IPS-18c (cell line): ENCODE measurements around the gene OSBPL10.

Experiments used
- H3K4me3 ChIP-seq: 2 replicates; pipeline ENCODE4 v1.7.0; 2013; ENCODE audit warnings: low read depth, mild to moderate bottlenecking, low read length, moderate library complexity; ENCODE audit not compliant: insufficient read depth
- H3K9me3 ChIP-seq: one replicate; pipeline ENCODE4 v1.6.1; 2013; ENCODE audit warnings: mild to moderate bottlenecking, low read length, moderate library complexity; ENCODE audit not compliant: control insufficient read depth, insufficient read depth

Gene OSBPL10

DNA sequence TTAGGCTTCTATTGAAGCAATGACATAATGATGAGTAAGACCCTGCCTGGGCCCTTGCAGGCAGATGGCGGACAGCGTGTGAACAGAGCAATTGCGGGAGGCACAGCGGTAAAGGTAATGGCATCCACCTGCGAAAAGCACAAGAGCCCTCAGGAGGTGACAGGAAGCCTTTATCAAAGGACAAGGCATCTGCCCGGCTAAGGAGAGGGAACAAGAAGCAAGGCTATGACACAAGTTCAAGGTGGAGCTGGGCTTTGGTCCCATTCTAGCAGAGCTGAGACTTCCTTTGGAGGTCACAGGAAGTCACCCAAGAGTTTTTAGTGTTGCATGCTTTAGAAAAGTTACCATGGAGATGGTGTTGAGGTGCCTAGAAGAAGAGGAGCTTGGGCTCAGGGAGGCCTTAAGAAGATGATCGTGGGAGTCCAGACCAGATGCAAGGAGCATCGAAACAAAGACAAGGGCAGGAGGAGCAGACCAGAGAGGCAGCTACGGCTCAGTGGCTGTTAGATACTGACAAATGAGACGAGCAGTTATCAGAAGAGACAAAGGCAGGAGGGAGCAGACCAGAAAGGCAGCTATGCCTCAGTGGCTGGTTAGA, 34.5 kb downstream of the OSBPL10 start:
- Histone ChIP-seq H3K4me3 (no peak overlapping the region), H3K9me3 (no peaks in the 10 kb centered on the region)

DNA sequence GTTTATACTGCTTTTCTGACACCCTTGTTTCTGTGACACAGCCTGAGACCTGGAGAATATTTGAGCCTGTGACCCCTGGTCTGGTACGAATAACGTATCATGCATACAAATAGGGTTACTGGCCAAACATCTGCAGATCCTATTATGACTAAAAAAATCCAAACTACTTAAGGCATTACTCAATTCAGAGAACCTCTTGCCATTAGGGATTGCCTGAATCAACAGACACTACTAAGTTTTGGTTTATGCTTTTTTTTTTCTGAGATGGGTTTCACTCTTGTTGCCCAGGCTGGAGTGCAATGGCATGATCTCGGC, 35.4 kb downstream of the OSBPL10 start:
- H3K9me3 ChIP-seq = no peaks in the 10 kb centered on the region
- no peak overlapping the region for H3K4me3 ChIP-seq

DNA sequence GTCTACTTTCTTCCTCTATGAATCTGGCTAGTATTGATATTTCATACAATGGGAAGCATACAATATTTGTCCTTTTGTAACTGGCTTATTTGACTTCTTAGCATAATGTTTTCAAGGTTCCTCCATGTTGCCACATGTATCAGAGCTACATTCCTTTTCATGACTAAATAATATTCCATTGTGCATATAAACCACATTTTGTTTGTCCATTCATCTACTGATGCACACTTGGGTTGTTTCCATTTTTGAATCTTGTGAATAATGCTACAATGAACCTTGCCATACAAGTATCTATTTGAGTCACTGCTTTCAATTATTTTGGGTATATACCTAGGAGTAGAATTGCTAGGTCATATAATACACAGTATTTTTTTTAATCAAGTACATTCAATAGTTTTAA, 38.0 kb downstream of the OSBPL10 start:
- H3K4me3 ChIP-seq = no peak overlapping the region
- no peaks in the 10 kb centered on the region for H3K9me3 ChIP-seq

DNA sequence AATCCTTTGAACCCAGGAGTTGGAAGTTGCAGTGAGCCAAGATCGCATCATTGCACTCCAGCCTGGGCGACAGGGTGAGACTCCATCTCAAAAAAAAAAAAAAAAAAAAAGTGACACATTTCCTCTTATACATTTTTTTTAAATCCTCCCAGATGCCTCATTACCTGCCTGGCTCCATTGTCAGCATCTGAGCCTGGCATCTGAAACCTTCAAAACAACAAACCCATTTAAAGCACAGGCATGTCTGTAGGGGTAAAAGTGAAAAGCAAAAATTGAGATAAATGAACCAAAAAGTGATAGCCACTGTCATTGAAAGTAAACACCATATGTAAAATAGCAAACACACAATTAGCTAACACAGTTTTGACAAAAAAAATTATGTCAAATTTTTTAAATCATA, 38.6 kb downstream of the OSBPL10 start:
- no peak overlapping the region for H3K4me3 ChIP-seq
- no peaks in the 10 kb centered on the region for H3K9me3 ChIP-seq

DNA sequence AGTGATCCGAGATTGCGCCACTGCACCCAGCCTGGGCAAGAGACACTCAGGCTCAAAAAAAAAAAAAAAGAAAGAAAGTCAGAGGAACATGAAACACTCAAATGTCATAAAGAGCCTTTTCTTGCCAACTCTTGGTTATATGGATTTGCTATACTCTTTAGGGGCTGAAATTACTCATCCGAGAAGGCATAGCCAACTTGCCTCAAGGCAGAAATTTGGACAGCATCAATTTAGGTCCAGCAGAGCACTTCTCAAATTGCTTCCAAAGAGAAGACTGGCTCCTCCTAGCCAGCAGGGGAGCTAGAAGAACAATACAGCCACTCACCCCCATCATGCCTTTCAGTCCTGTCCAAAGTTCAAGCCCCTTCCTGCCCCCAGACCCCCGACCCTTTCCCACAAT, 43.8 kb downstream of the OSBPL10 start:
- no peaks in the 10 kb centered on the region for H3K9me3 ChIP-seq
- no peak overlapping the region for H3K4me3 ChIP-seq

DNA sequence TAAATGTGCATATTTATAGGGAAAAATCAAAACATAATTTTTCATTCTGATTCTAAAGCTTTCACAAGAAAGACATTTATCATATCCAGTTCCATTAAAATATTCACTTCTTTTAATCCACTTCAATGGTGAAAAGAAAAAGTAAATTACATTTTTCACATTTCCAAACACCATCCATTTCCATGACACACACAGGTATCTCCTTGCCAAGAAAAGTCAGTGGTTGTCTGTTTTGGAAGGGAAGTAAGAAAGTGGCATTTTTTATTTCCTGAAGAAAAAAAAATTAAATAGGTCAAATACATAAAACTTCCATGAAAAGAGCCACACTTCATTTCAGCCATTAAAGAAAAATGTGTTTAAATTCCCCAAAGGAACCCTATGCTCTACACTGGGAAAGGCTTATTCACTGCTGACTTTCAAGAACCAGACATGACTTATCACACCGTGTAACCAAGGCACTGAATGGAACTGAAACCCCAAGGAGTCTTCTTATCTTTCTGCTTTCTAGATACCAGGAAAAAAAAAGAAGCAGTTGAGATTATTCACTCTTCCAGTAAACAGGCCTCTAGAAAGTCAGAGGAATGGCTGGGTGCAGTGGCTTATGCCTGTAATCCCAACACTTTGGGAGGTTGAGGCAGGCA, 44.5 kb downstream of the OSBPL10 start:
- H3K4me3 ChIP-seq = no peak overlapping the region
- H3K9me3 ChIP-seq = no peaks in the 10 kb centered on the region

DNA sequence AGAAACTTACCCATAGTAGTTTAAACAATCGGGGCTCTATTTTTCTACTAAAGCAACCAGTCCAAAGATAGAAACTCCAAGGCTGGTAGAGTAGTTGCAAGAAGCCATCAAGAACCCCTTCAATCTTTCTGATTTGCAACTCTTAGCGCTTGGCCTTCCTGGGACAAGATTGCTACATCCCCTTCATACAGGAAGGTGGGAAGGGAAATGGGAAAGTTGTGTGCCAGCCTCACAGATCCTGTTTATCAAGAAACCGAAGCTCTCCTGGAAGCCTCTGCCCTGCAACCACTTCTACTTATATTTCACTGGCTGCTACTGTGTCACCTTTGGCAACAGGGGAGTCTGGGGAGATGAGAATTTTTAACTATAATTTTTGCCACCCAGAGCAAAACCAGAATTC, 46.2 kb downstream of the OSBPL10 start:
- no peaks in the 10 kb centered on the region for H3K9me3 ChIP-seq
- no peak overlapping the region for H3K4me3 ChIP-seq

DNA sequence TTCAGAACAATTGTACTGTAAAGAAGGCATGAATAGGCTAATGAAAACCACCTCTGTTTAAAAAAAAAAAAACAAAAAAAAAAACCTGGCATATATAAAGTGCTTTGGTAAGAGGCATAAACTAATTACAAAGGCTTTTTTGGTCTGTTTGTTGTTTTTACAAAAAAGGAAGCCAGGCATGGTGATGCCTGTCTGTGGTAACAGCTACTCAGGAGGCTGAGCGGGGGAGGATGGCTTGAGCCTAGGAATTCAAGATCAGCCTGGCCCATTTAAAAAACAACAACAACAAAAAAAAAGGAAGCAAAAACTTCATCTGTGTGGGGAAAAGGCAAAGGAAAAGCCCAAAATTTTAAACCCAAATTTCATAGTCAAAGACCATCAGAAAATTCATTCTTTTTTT, 47.0 kb downstream of the OSBPL10 start:
- H3K4me3 ChIP-seq = no peak overlapping the region
- H3K9me3 ChIP-seq = no peaks in the 10 kb centered on the region

DNA sequence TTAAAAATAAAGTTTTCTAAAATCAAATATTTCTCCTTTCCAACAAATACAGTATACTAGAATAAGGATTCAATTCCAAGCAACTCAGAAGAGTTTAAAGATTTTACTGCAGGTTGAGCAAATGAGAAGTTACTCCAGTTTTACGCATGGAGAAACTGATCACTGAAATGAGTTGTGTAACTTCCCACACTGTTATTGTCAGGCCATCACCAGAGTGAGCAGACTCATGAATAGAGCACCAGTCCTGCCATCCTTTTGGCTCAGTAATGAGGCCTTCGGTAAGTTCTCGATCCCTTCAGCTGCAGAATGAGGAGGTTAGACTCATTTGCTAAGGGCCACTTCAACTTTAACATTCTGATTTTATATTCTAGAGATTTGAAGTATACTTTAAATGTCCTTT, 48.1 kb downstream of the OSBPL10 start:
- Histone ChIP-seq H3K9me3 (no peaks in the 10 kb centered on the region), H3K4me3 (no peak overlapping the region)

DNA sequence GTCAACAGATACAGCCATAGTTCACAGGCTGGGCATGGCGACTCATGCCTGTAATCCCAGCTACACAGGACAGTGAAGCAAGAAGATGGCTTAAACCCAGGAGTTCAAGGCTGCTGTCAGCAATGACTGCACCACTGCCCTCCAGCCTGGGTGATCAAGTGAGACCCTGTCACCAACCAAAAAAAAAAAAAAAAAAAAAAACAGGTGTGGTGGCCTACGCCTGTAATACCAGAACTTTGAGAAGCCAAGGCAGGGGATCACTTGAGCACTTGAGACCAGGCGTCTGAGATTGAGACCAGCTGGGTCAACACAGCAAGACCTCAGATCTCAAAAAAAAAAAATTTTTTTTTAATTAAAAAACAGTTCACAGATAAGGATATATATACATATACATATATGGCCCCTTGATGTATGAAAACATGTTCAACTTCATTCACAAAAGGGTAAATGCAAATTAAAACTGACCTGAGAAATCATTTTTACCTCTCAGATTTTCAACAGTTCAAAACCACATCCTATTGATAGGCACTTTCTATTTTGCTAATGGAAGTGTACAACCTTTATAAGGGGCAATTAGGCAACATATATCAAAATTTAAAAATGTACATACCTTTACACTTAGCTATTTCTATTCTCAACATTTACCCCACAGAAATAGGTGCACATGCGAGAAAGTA, 51.1 kb downstream of the OSBPL10 start:
- Histone ChIP-seq H3K9me3 (no peaks in the 10 kb centered on the region), H3K4me3 (no peak overlapping the region)

DNA sequence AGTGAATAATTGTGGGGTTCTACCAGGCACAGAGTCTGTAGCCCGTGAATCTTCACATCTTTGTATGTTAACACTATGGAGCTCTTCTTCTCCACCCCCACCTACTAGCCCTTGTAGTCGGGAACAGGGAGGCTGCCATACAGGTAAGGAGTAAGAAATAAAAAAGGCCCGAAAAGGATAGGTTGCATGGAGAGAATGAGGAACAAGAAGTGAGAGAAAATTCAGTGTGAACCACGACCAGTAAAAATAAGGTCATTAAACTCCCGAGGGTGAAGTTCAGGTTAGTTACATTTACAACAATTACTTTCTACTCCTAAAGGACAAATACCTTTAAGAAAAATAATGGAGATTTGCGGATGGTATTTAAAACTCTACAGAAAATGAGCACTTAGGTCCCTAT, 53.3 kb downstream of the OSBPL10 start:
- Histone ChIP-seq H3K4me3 (no peak overlapping the region), H3K9me3 (no peaks in the 10 kb centered on the region)

DNA sequence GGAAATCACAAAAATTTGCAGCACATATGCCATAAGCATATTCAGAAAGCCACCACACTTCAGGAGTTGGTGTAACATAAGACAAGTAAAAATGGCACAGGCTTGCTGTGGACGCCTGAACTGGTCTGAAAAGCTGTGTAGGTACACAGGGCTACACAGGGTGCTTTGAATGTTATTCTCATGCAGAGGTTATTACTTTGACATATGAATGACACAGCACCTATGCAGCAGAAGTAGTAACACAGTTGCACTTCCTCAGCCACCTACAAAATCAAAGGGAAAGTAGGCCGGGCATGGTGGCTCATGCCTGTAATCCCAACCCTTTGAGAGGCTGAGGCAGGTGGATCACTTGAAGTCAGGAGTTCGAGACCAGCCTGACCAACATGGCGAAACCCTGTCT, 54.5 kb downstream of the OSBPL10 start:
- Histone ChIP-seq H3K9me3 (no peaks in the 10 kb centered on the region), H3K4me3 (no peak overlapping the region)

DNA sequence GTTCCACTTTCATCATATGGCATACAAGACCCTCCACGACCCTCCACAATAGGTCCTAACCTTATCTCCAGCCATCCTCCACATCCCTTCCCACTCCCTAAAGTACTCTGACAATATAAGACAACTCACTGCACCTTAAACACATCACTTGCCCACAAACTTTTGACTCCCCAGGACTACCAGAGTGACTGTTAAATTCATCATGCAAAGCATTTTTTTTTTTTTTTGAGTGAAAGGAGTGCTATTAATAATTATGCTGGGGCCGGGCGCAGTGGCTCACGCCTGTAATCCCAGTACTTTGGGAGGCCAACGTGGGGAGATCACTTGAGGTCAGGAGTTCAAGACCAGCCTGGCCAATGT, 55.8 kb downstream of the OSBPL10 start:
- Histone ChIP-seq H3K4me3 (no peak overlapping the region), H3K9me3 (no peaks in the 10 kb centered on the region)

DNA sequence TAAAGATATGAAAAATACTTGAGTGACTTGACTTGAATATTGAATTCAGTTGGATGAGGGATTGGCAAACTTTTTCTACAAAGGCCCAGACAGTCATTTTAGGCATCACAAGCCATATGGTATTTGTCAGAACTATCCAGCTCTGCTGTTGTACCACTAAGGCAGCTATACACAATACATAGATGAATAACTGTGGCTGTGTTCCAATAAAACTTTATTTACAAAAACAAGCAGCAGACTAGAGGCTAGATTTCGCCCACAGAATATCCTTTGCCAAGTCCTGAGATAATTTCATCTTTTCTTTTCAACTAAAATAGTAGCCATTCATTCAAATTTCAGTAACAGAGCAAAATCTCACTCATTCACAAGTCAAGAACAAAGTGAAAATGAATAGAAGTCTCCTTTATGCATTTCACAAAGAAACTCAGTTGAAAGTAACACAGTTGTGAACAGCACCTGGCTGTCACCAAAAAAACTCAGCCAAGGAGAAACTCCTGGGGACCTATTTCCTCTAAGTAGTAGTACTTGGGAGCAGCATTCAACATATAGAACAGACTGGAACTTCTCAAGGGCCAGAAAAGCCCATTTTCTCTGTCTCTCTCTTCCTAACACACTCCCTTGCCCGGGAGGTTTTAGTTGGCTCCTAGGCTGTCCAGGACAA, 56.3 kb downstream of the OSBPL10 start:
- H3K4me3 ChIP-seq = no peak overlapping the region

DNA sequence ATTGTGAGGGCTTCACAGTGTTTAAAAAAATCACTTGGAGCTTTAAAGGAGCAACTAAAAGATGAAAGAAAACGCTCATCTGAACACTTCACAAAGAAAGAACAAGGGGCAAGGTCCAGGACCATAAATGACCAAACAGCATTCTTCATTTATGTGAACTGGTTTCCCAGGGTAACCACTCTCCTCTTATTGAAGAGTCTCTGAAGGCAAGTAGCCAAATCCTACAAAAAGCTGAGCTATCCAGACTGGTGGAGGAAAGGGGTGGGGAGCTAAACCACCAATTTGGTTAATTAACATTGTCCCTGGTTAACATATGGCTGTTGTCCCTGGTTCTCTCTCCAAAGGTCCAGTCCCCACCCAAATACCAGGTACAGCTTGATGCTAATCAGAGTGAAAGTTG, 58.1 kb downstream of the OSBPL10 start:
- H3K9me3 ChIP-seq = no peaks in the 10 kb centered on the region

More for the DNA sequence above, 56.3 kb downstream of the OSBPL10 start:
- no peaks in the 10 kb centered on the region for H3K9me3 ChIP-seq

DNA sequence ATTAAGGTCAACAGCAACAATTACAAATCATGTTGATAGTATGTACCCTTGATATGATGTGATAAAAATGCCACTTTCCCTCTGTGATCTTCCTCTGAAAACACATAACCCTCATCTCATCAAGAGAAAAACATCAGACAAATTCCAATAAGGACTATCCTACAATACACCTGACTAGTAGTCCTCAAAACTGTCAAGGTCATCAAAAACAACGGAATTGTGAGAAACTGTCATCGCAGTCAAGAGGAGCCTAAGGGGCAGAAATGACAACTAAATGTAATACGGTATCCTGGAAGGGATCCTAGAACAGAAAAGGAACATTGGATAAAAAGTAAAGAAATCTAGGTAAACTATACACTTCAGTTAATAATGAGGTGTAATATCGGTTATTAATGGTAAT, 59.2 kb downstream of the OSBPL10 start:
- Histone ChIP-seq H3K9me3 (no peaks in the 10 kb centered on the region), H3K4me3 (no peak overlapping the region)

More for the DNA sequence above, 58.1 kb downstream of the OSBPL10 start:
- no peak overlapping the region for H3K4me3 ChIP-seq

DNA sequence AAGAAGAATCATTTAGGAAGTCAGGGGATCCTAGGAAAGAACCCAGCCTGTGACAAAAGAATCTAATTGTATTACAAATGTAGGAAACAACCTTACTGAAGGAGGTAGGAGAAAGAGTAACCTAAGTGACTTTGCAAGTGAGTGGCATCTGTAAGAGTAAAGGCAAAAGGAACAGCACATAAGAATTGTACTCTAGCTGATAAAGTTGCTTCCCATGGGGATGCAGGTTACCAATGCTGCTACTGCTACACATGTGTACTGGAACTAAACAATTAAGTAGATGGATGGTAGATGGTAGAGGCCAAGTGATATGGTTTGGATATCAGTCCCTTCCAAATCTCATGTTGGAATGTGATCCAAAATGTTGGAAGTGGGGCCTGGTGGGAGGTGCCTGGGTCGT, 60.8 kb downstream of the OSBPL10 start:
- no peak overlapping the region for H3K4me3 ChIP-seq

DNA sequence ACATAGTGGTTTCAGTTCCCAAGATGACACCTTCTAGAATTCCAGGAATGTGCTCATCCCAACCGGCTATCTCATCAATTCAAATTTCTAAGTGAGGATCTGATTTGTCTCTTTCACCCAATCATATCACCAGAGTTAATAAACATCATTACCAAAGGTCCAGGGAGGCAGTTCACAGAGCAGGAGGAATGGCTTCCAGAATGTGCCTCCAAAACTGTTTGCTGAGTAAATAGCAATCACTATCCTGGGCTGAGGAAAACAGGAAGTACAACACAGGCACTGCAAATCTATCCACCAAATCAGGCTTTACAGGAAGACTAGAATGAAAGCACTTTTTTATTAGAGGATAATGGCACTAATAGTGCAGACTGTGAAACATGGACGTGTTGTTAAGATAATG, 61.5 kb downstream of the OSBPL10 start:
- no peaks in the 10 kb centered on the region for H3K9me3 ChIP-seq
- no peak overlapping the region for H3K4me3 ChIP-seq

More for the DNA sequence above, 60.8 kb downstream of the OSBPL10 start:
- no peaks in the 10 kb centered on the region for H3K9me3 ChIP-seq
